Renal cortex interstitium (tissue), 11 donors: Measurements from ENCODE around the gene C1GALT1. TPM values are rescaled to one million over a fixed set of nuclear protein-coding genes. Genes with fewer than 3 reads are reported as not detected.
A peak's percentile ranks its signal among the peaks of the same experiment; 100 is the strongest.

Experiments used
- DNase-seq, 11 donors: peaks; one replicate each; pipeline ENCODE4 v3.0.0-alpha.2; 2013; ENCODE audit warnings: low read depth in 9 of 11, low spot score in 4 of 11; ENCODE audit errors: extremely low read depth in 1 of 11
- polyA plus RNA-seq, 3 donors: library from polyadenylated mRNA; unstranded; fragments of 120-200 nt; gene quantifications; one replicate each; pipeline ENCODE4 v1.2.1, GENCODE V29; 2013; ENCODE audit not compliant: insufficient read length in 3 of 3

The C1GALT1 gene
- polyA plus RNA-seq, 3 donors: 36.3 to 60.5 (median 43.1) TPM

GRCh38 chr7:7254319-7254718 lies 72.0 kb downstream of the C1GALT1 start:
- DNase-seq: no peak

- DNase-seq: peak in 3 of 11 donors; percentile 9 to 17 (median 12)
These were observed 72.6 kb downstream of the C1GALT1 start for GRCh38 chr7:7254908-7255307.

DNA sequence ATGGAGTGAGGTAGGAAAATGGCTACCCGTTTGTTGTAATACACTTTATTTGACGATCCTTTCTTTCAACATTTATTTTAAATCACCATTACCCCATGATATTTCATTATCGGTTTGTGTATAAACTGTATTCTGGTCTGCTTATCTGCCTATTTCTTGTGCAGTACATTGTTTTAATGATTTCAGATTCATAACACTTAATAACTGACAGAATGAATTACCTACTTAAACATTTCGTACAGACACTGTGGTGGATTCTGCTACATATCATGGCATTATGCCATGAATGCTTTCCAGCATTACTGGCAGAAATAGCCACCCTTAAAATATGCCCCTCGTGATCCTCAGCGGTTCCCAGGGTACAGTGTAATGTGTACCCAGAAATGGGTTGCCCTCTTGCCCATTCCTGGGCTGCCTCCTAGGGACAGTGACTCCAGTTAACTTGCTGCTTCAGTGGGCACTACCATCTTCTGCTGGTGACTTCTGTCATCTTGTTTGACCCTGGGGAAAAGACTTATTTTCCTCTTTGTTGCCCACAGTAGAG lies 74.5 kb downstream of the C1GALT1 start:
- DNase-seq: no peak

DNA sequence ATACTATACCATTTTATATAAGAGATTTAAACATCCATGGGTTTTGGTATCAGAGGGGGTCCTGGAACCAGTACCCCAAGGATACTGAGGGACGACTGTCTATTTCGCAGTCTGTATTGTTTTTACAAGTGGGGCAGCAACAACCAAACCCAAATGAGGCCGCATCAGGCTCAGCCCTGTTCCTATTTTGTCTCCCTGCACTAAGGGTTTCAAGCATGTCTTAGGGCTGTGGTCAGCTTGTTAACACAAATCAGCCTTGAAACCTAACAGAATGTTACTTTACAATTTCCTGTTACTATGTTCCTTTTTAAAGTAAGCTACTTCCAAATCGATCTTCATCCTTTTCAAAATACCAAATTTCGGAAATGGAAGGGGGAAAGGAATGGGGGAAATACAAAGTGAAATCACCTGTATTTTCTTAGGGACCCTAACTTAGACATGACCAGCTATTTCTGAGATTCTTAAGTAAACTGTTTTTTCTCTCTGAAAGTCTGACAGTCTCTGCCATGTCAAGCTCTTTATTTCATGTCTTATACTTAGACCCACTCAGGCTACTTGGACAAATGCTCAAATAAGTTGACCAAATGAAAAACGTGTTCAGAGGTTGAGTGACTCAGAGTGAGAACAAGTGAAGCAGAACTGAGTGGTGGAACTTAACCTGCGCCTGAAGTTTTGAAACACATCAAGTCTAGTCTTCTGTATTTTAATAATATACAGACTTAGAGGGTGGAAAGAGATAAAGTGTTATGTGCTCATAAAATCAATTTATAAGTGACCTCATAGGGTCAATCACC lies 75.8 kb downstream of the C1GALT1 start:
- DNase-seq: peak in 2 of 11 donors; percentile 7 to 28

GRCh38 chr7:7261863-7262262 lies 79.5 kb downstream of the C1GALT1 start:
- no peak for DNase-seq

DNA sequence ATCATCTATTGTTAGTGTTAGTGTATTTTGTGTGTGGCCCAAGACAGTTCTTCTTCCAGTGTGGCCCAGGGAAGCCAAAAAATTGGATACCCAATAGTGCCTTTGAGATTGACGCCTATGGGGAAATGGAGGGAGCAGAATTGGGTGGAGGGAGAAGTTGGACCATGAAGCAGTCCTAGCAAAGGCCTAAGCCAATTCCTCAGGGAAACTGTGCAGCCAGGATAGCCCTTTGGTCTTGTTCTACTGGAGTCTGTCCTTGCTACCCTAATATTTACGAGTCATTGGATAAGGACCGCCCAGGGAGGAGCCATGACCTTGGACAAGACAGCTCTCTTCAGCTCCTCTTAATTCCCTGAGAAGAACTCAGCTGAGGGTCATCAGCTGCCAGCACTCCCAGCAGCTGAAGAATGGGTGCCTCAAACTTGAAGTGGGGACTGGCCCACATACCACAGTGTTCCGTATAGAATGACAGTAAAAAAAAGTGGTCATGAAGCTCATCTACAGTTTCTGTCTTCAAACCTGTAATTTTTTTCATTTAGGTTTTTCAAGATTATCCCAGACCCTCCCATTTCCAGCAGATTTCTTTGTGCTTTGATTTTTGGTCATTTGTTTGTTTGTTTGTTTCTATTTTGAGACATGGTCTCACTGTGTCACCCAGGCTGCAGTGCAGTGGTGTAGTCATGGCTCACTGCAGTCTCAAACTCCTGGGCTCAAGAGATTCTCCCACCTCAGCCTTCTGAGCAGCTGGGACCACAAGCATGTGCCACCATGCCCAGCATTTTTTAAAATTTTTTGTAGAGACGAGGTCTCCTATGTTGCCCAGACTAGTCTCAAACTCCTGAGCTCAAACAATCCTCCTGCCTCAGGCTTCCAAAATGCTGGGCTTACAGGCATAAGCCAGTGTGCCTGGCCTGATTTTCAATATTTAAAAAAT lies 81.2 kb downstream of the C1GALT1 start:
- DNase-seq: no peak

DNA sequence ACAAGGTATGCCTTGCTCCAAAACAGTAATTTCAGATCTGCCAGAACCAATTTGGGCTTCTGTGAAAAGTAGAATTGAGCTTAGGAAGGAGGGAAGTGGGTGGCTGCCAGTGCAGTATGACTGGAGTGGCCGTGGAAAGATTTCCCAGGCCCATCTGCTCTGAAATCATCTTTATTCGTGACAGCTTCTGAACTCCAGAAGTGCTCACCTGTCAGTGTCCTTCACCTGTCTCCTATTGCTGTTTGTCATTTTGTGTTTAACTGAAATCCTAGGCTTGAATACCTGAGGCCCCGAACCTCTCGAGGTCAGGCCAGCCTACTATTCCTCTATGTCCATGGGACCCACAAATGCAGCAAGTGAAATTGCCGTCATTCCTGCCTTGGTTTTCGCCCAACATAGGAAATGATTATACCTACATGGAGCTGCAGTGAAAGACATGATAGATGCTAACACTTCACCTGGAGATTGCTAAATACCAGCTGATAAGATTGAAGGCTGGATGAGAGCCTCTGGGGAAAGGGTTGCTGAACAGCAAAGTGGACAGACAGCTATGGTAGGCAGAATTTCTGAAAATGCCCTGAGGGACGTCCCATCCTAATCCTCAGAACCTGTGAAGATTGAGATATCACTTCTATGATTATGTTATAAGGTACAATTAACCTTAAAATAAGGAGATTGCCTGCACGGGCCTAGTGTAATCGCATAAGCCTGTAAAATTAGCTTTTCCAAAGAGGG lies 82.1 kb downstream of the C1GALT1 start:
- no peak for DNase-seq

DNA sequence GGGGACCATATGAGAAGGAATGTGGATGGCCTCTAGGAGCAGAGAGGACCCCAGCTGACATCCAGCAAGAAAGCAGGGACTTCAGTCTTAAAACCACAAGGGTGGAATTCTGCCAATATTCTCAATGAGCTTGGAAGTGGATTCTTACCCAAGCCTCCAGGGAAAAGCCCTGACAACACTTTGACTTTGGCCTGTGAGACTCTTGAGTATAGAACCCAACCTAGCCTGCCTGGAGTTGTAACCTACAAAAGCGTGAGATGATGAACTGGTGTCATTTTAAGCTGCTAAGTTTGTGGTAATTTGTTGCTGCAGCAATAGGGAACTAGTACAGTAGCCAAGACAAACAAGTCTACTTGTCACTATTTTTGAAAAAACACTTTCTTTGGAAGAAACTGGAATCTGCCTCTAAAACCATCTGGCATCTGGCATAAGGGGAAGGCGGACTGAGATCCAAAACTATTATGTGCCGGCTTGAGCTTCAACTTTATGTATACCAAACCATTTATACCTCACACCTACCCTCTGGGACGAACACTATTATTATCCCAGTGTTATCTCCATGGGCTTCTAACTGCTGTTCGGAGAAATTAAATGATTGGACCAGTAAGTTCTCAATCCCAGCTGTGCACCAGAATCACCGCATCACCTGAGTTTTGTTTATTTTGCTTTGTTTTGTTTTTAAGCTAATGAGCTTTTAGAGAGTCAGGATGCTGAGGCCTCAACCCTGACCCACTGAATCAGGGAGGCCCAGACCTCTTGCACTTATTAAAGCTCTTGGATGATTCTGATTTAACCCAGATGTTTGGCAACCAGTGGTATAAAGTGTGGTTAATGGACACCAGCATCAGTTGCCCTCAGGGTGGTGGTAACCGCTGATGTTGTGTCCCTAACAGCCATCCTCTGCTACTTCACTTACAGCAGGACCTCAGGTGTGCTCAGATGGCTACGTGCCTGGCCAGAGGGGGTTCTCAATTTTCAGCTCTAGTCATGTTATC lies 83.0 kb downstream of the C1GALT1 start:
- peak in 2 of 11 donors; percentile 6 to 12 for DNase-seq

DNA sequence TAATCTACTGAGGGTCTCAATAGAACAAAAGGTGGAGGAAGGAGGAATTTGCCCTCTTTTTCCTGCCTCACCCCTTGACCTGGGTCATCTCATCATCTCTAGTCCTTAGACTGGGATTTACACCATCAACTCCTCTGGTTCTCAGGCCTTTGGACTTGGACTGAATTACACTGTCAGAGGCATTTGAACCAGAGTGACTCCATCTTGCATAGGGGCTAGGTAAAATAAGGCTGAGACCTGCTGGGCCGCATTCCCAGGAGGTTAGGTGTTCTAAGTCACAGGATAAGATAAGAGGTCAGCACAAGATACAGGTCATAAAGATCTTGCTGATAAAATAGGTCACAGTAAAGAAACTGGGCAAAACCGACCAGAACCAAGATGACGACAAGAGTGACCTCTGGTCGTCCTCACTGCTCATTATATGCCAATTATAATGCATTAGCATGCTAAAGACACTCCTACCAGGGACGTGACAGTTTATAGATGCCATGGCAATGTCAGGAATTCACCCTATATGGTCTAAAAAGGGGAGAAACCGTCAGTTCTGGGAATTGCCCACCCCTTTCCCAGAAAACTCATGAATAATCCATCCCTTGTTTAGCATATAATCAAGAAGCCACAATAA lies 84.0 kb downstream of the C1GALT1 start:
- DNase-seq: no peak

DNA sequence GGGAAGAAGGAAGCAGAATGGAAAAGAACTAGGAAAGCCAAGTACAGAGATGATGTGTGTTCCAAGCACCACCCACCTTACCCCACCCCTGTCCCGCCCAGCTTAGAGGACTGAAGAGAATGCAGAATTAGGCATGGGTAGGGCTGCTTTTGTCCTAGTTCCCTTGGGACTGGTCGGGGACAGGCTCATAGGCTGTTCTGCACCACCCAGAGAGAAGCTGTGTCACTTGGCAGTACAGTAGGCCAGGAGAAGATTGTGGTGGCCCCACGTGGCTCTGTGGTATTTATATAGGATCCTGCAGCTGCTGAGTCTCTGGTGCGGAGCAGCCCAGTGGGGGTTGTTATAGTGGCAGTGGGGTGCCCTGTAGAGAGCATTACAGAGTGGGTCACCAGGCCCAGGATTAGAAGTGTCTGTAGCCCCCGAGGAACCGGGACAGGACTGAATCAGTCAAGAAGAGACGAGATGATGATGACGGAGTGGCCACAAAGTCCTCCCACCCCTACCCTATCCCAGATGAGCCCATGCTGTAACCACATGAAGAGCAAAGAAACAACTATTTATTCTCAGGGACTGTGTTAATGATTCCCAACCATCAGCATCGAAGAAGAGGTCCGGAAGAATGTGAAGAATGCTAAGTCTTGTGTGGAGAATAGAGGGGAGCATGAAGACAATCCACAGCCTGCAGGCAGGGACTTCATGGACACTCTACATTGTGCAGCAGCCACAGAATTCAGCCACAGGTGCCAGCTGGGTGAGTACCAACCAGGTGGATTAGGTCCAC lies 88.9 kb downstream of the C1GALT1 start:
- DNase-seq: no peak

- no peak for DNase-seq
These were observed 90.0 kb downstream of the C1GALT1 start for GRCh38 chr7:7272294-7272693.

GRCh38 chr7:7274782-7275181 lies 92.4 kb downstream of the C1GALT1 start:
- DNase-seq: no peak

DNA sequence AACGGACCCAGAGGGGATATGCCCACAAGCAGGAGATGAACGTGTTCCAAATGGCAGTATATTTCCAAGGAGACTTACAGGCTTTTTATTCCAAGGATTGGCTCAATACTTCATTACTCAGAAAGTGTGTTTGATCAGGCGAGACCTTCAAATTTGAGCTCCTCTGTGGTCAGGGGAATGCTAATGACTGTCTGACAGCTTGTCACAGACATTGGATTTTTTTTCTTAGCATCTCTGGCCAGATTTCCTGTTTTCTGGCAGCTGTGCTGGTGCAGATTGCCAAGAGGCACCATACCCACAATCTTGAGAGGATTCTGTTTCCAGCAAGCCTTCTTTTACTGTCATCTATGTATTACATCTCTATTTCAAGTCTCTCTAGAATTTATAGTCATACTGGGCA lies 93.8 kb downstream of the C1GALT1 start:
- no peak for DNase-seq

DNA sequence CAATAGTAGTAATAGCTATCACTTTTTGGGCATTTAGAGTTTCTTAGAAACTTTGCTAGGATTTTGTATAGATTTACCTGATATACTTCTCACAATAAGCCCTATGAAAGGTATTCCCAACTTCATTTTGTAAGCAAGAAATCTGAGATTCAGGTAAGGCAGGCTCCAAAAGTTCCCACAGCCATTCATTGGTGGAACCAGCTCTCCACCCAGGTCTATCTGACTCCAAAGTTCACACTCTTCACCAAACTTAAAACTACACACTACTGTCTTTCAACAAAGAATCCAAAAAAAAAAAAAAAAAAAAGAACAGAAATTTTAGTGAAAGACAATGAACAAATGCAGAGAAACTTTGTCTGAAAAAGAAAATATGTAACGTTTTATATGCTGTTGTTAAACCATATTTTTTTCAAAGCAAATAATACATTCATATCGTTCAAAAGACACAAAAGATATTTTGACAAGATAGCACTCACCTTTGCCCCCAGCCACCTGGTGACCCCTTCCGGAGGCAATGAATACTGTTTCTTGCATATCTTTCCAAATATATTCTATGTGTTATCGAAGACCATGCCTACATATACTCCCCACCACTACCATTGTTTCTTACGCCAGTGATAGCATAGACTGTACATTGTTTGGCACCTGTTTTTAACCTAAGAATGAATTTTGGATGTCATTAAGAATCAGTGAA lies 108.2 kb downstream of the C1GALT1 start:
- DNase-seq: no peak

DNA sequence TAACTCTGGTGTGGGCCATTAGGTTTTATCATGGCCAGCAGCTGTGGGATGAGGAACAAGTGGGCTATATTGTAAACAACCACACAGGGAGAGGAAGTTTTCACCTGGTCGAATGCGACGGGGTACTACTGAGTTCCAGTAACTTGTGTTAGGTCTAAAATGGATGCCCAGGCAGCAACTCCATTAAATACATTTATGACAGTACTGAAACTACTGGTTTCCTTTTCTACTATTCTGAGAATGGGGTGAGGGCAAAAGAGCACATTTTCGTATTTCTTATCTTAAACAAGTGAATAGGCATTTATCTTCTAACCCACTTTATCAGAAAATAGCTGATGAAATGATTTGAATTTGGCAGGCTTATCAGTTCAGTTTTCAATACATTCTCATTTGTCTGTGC lies 109.7 kb downstream of the C1GALT1 start:
- no peak for DNase-seq

DNA sequence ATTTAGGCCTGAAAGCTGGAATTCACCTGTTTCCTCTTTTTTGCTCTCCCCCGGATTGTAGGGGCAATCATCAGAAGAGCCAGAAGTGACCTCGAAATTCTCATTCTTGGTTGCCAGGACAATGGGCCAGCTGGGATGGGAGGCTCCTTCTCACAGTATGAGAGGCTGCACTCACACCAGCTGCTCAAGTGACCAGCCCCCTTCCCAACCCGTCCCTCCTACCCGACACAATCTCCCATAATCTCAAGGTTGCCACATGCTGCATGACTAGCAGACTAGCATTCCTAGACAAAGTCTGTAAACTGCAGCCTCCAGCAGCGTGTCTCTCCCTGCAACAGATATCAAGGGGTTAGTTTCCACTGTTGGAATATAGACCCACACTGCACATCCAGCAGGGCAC lies 110.3 kb downstream of the C1GALT1 start:
- DNase-seq: no peak
